GM12872 (cell line): ENCODE data around the gene SRCIN1.

ENCODE experiments used
- CTCF ChIP-seq: IDR thresholded peaks from 3 replicates; pipeline ENCODE4 v1.5.1; 2011; ENCODE audit warnings: low read depth, mild to moderate bottlenecking, low read length, moderate library complexity; ENCODE audit not compliant: insufficient read depth

The SRCIN1 gene

GRCh38 chr17:38605841-38606645, at the start of gene SRCIN1:
TSS of gene SRCIN1 (minus strand) at chr17:38605952. CDS start at chr17:38605705, 247 bp downstream.
- peak; percentile 99 for TF ChIP-seq CTCF

GRCh38 chr17:38654411-38655398, 49.0 kb upstream of the SRCIN1 start:
- TF ChIP-seq CTCF = no peak

- no peak for TF ChIP-seq CTCF
Observed at GRCh38 chr17:38653679-38654078, 47.9 kb upstream of the SRCIN1 start.

GRCh38 chr17:38653230-38653629, 47.5 kb upstream of the SRCIN1 start:
- no peak for TF ChIP-seq CTCF

- TF ChIP-seq CTCF = no peak
Observed at GRCh38 chr17:38637951-38638350, 32.2 kb upstream of the SRCIN1 start.

- TF ChIP-seq CTCF = no peak
Observed at GRCh38 chr17:38636054-38636453, 30.3 kb upstream of the SRCIN1 start.

- no peak for TF ChIP-seq CTCF
Observed at GRCh38 chr17:38632334-38632733, 26.6 kb upstream of the SRCIN1 start.
